ENCODE measurements around the gene OR5AN1.
"Not testable (repeated sequence)": the region's sequence is repeated elsewhere in the genome, so short reads cannot be mapped to it uniquely, and the experiment has no call there.

Gene OR5AN1, protein sequence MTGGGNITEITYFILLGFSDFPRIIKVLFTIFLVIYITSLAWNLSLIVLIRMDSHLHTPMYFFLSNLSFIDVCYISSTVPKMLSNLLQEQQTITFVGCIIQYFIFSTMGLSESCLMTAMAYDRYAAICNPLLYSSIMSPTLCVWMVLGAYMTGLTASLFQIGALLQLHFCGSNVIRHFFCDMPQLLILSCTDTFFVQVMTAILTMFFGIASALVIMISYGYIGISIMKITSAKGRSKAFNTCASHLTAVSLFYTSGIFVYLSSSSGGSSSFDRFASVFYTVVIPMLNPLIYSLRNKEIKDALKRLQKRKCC

DNA sequence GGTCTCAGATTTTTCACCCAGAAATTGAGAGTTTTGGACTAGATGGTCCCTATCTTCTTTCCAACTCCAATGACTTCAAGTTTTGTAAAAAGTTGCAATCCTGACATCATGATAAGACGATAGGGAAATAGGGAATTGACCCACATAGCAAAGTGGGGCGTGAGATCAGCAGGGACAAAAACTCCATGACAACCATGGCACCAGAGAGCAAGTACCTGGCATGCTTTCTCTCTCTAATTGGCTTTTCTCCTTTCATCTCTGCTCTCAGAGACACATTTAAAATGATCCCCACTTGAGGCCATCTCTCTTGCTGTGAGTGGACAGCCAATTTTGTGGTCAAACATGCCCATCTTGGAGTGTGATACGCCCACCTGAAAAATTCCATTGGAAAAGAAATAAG lies at the start of gene OR5AN1:
TSS of gene OR5AN1 (plus strand) at position 301 of the 400 bp plus-strand sequence. CDS start 5,564 bp downstream, outside the sequence.
- no peak for DNase-seq

DNA sequence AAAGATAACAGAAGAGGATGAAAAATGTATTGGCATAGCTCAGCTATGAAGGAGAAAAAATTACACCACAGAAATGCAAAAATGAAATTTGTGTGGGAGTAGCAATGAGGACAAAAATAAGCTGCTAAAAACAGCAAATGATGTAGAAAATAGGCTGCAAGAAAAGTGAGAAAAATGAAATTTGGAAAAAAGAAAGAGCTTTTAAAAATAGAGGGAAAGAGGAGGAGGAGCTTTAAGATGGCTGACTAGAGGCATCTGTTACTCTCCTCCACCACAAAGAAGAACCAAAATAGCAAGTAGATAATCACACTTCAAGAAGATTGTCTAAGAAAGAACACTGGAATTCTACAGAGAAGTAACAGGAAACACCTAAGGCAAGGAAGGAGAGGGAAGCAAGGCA lies 23.7 kb upstream of the OR5AN1 start:
- no peak for DNase-seq

DNA sequence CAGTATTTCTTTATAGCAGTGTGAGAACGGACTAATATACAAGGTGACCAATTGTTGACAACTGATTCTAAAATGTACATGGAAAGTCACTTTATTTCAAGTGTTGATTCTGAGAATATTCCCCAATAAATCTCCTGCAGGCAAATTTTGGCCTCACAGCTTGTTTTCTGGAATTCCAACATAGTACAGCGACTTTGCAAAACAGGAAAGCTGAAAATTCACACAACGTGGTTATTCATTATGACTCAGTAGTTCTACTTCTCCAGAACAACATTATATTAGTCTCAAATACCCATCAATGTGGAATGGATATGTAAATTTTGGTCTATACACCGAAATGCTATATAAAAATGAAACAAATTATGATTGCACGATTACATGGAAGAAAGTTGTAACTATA lies 22.5 kb upstream of the OR5AN1 start:
- no peak for DNase-seq

DNA sequence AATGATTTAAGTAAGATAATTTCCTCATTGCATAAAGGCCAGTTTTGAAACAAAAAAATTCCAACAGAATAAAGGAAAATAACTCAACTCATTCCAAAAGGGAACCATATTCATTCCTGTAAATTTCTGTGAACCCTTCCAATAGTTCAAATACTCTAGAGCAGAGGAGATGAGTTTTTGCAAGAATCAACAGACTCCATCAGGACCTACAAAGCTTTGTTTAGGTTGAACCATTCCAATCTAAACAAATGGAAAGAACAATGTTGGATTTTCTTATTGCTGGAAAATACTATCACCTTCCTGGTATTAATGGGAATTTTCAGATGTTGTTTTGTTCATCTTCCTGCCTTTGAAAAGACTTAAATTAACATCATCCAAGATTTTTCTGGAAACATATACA lies 21.8 kb upstream of the OR5AN1 start:
- DNase-seq, result no peak

DNA sequence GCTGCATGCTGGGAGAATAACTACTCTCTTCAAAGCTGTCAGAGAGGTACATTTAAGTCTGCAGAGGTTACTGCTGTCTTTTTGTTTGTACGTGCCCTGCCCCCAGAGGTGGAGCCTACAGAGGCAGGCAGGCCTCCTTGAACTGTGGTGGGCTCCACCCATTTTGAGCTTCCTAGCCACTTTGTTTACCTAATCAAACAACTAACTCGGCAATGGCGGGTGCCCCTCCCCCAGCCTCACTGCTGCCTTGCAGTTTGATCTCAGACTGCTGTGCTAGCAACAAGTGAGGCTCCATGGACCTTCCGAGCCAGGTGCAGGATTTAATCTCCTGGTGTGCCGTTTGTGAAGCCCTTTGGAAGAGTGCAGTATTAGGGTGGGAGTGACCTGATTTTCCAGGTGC lies 9.0 kb upstream of the OR5AN1 start:
- DNase-seq, result not testable (repeated sequence)

DNA sequence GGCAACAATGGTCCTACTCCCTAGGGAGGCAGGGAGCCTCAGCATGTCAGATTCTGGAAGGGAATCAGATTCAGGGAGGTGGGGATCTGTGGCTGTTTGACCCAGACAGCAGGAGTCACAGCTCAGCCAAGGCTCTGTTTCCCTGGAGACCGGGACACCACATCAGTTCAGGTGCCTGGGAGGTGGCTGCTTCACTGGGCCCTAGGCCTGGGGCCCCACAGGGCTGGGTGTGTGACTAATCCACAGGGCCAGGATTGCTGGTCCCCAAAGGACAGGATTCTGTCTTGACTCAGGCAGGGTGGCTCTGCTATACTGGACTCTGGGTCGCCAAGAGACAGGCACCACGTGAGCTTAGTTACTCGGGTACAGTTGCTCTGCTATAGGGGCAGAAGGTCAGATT lies 3.5 kb upstream of the OR5AN1 start:
- DNase-seq, result no peak

DNA sequence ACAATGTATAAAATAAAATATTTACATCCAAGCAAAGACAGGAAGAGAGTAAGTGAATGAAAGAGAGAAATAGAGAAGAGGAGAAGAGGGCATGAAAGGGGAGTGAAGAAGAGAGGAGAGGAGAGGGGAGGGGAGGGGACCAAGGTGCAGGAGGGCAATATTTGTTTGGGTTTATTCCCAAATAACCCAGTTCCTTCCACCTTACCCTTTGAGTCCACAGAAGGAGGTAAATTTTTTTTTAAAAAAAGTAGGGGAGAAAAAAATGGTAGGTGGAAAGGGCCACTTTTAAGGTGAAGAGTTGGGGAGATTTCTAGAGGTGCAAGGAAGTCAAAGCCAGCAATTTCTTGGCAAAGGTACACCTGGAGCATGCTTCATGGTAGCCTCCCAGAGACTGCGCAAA lies 2.1 kb upstream of the OR5AN1 start:
- no peak for DNase-seq

DNA sequence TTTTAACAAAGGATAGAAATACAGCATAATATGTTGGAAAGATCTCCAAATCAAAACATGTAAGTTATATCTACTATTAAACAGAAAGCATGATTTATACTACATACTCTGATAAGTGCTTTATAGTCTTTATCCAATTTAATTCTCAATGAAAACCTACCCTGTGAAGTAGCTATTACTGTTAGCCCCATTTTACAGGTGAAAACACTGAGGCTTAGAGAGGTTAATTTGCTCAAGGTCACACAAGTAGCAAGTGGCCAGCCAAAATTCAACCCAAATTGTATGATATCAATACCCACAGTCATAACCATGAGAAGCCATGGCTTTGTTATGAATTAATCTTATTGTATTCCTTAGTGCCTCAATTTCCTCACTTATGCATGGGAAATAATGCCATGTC lies 675 bp upstream of the OR5AN1 start:
- no peak for DNase-seq

DNA sequence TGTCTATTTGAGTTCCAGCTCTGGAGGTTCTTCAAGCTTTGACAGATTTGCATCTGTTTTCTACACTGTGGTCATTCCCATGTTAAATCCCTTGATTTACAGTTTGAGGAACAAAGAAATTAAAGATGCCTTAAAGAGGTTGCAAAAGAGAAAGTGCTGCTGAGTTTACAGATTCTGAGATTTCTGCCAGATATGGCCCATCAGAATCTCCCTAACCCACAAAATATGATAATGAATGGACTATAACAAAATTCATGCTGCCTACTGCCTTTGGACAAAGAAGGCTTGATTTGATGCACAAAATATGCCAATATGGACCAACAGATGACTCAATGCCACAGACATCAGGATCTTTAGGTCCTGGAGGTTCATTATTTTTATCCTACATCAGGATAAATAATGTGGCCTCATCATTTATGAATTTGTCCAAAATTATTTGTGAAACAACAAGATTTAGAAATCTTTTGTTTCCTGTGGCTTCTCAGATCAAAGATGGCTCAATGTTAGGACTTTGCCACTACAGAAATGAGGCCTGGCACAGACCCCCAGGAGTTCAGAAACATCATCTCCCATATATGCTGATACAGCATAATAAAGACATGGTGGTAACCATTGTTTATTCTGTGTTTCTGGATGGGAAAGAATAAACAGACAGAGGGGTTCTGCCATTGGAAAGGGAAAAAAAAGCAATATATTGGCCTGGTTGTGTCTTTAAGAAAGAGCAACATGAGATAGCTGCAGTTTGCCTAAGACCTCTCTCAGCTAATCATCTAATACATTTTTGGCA lies 6.7 kb downstream of the OR5AN1 start:
- DNase-seq, result no peak

DNA sequence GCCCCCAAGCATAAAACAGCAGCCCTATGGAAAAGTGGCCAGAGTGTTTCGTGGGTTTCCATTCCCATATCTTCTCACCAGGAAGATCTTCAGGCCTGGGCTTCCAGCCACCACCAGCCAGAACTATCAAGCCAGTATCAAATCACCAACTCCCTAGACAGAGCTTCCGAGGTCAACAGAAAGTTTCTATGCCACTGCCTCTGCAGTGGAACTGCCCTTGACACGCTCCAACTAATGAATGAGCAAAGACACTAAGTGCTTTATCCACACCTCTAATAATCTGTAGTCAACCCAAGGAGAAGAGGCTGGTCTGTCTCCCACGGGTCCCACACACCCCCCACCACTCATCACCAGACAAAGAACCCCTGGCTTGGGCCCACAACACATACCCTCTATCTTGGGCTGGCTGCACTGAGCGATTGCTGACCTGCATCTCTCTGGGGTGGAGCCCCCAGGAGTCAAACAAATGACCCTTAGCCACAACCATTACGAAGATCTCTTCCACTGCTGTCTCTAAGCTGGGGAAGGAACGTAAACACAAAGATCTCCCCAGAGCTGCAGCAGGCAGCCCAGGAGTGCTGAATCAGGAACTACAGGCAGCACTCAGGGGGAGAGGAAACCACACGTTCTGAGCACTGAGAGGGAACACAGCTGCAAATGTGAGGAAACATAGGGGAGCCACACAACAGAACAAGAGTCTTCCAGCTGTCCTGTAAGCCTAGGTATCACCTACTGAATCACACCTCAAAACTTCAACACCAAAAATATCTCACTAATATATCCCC lies 9.7 kb downstream of the OR5AN1 start:
- DNase-seq, result no peak

DNA sequence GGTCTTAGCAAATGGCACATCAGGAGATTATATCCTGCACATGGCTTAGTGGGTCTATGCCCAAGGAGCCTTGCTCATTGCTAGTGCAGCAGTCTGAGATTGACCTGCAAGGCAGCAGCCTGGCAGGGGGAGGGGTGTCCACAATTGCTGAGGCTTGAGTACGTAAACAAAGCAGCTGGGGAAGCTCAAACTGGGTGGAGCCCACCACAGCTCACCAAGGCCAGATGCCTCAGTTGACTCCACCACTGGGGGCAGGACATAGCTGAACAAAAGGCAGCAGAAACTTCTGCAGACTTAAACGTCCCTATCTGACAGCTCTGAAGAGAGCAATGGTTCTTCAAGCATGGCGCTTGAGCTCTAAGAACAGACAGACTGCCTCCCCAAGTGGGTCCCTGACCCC lies 13.6 kb downstream of the OR5AN1 start:
- DNase-seq, result not testable (repeated sequence)

DNA sequence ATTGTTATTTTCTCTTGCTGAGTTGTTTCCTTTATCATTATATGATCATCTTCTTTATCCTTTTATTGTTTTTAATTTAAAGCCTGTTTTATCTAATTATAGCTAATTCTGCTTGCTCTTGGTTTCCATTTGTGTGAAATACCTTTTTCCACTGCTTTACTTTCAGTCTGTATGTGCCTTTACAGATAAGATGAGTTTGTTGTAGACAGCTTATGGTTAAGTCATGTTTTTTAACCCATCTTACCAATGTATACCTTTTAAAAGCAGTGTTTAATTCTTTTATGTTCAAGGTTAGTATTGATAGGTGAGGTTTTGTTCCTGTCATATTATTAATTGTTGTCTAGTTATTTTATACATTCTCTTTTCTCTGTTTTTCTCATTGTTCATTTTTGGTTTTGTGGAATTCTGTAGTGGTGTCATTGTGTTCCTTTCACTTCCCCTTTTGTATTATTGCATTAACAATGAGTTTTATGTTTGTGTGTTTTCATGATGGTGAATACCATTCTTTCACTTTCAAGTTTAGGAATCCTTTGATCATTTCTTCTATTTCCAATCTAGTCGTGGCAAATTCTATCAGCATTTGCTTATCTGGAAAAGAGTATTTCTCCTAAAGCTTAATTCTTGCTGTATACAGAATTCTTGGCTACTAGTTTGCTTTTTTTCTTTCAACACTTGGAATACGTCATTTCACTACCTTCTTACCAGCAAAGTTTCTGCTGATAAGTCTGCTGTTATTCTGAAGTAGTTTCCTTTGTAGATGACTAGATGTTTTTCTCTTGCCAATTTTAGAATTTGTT lies 21.8 kb downstream of the OR5AN1 start:
- no peak for DNase-seq

DNA sequence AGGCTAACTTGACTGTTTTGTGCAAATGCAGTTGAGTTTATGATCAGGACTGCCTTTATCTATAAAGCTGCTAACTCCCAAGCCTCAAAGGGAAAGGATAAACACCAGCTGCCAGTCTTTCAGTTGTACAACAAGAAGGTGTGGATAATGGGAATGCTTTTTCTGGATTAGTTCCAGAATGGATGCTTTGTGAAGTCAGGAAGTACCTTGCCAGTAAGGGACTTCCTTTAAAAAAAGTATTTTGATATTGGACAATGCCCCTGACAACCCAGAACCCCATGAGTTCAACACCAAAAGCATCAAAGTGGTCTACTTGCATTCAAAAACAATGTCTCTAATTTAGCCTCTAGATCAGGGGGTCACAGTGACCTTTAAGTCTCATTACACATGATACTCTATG lies 35.5 kb downstream of the OR5AN1 start:
- no peak for DNase-seq

DNA sequence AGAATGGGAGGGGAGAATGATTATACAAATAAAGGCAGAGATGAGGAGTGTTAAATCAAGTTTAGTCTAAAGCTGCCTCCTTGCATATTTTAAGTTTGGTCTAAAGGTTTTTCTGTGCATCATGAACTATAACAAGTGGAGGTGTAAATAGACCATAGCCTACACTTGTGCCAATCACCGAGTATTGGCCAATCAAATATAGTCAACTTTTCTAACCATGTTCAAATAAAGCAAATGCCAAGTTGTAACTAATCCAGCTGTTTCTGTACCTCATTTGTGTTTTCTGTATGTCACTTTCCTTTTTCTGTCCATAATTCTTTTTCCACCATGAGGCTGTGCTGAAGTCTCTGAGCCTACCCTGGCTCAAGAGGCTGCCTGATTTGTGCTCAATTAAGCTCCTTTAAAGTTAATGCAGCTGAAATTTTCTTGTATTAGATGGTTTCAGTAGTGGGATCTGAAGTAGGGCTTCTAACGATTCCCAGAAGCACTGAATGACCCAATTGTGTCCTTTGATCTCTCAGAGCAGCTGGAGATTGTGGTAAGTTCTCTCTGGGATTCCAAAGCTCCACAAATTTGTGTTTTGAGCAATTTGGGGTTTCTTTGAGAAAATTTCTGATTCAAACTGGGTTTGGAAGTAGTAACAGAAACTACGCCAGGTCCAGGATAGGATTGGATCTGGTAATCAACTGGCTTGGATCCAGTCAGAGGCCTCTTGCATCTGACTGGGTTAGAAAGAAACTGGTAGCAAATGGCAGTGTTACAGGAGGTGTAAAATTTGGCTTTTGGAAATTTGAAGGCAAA lies 42.0 kb downstream of the OR5AN1 start:
- DNase-seq, result no peak

DNA sequence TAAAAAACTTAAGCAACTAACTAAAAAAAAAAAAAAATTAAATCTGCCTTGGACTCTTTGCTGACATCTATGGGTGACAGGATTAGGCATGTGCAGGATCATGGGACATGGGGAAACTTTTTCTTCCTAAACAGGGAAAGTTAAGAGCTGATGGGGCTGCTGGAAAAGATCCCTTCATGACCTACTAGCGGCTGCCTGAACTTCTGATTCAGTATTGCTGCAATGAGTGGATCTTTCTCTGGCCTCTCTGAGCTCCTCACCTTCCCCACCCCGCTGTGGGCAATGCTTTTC lies 42.5 kb downstream of the OR5AN1 start:
- no peak for DNase-seq

DNA sequence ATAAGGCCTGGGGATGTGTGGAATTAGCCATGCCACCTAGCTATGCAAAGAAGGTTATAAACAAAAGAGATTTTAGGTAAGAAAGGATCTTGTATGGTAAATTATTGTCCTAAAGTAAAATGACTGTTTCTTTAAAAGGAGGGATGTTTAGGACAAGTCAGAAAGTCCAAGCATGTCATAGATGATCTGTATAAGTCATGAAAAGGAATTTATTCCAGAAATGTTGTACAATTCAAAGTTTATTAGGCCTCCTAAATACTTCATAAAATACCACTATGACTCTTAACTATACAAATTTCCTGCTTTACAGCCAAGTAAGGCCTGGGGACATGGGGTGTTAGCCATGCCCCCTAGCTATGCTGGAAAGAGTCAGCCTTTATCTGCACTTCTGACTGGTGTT lies 44.9 kb downstream of the OR5AN1 start:
- DNase-seq, result no peak

DNA sequence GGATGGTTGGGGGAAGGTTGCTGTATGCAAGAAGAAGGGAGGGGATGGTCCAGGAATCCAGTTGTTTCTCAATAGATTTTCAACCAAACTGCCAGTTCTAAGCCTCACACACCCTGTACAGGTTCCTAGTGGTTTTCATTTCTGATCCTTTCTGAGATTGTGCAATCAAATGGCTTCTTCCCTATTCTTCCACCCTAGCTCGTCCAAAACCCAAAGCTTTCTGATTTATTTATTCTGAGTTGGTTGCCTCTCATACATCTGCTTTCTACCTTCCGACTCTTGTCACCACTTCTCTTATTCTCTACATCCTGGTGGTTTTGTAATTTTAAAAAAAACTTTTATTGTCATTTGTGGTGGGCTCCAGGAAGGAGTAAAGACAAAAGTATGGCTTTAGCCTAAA lies 55.0 kb downstream of the OR5AN1 start:
- DNase-seq, result no peak

DNA sequence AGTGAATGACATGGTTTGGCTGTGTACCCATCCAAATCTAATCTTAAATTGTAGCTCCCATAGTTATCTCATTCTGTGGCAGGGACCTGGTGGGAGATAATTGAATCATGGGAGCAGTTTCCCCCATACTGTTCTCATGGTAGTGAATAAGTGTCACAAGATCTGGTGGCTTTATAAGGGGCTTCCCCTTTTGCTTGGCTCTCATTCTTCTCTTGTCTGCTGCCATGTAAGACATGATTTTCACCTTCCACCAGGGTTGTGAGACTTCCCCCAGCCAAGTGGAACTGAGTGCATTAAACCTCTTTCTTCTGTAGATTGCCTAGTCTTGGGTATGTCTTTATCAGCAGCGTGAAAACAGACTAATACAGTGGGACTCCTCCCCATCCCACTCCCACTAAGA lies 56.4 kb downstream of the OR5AN1 start:
- DNase-seq, result no peak

DNA sequence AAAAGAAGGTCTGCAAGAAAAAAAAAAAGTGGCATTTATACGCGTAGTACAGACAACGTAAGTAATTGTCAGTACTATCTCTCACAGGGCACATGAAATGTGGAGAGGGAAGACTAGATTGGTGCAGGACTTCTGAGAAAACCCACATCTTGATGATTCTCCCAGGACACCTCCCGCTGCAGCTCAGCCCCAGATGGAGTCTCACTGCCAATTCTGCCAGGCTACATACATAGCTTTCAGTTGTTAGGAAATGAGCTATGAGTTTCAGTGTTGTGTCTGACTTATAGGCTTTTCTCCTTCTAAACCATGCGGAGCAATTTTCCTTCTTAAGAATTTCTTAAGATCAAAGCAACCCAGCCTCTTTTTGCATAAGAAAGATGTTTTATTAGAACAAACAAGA lies 57.9 kb downstream of the OR5AN1 start:
- no peak for DNase-seq

DNA sequence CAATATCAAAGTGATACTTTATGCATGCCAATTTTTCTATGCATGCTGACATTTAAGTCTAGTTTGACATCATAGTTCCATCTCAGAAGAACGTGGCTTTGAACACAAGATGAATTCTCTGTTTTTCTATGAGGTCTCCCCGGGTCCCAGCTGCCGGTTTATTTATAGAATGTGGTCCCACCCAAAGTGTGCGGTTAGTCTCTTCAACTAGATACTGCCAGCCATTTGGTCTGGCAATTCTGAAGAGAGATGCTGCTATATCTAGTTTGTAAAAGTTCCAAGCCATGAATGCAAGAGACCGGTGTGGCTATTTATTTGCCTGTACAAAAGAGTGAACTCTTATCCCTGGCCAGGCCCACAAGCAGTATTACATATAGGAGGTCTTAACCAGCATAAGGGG lies 58.3 kb downstream of the OR5AN1 start:
- DNase-seq, result no peak

DNA sequence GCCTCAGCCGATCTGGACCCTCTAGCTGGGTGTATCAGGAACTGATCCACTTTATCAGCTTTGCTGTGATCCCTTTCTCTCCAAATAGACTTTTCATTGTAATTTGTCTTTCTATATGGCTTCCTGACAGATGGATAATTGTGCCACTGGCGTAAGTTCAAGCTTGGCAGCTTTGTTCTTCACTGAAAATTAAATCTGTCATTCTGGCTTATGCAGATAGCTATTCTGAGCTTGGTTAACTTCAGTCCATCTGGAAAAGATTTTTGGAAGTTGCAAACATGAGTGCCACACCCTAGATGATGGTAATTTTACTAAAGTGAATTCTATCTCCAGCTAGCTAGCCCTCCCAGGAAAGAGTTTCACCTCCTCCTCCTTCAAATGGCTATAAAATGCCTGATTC lies 59.5 kb downstream of the OR5AN1 start:
- DNase-seq, result no peak

Measured in CD4-positive, alpha-beta T cell treated with Interleukin-21 for 1 hour (primary cell).